Measurements from ENCODE around the gene PPM1F. TPM values are rescaled to one million over a fixed set of nuclear protein-coding genes. Genes with fewer than 3 reads are reported as not detected.

The PPM1F gene
- total and polyA plus RNA-seq, 10 donors = 13.6 to 103 (median 76.4) TPM

GRCh38 chr22:21971858-21972275 is 19.2 kb upstream of the PPM1F start:
- Histone ChIP-seq H3K4me1 (peaks cover 0 to 9% (median 0%) of the 10 kb centered on the region in 6 donors), H3K27me3 (replicated peaks in 1 of 7) (no peaks in the 10 kb centered on the region), H3K36me3 (peaks cover 0 to 96% (median 86%) of the 10 kb centered on the region in 6 donors), H3K27ac (no peak overlapping the region), H3K4me3 (no peak overlapping the region), H3K9me3 (no peaks in the 10 kb centered on the region)
- intact Hi-C loops (cut with DNase I; ENCODE audit: low total_unique reads) = no loop called here
- TF ChIP-seq POLR2A (IDR thresholded peaks at IDR 0.05) = no peak
- TF ChIP-seq POLR2AphosphoS5 (IDR thresholded peaks at IDR 0.05) = no peak
- no peak for TF ChIP-seq CTCF (IDR thresholded peaks at IDR 0.05 in 8 of 11, conservative IDR thresholded peaks at IDR 0.05 in 3 of 11)
- DNase-seq = no peak
- 91 to 98% (median 95%) methylated on average over 7 of the region's 7 CpGs for WGBS, 5 donors

- 91 to 96% (median 95%) methylated on average over 18 of the region's 18 CpGs for WGBS, 5 donors
Measured at GRCh38 chr22:21970800-21971617, 18.4 kb upstream of the PPM1F start.

GRCh38 chr22:21970037-21970799 is 17.6 kb upstream of the PPM1F start:
- intact Hi-C loops (cut with DNase I; ENCODE audit: low total_unique reads) = no loop called here
- peaks cover 0 to 100% (median 97%) of the 10 kb centered on the region in 6 donors for H3K36me3 ChIP-seq
- WGBS, 5 donors = 83 to 97% (median 93%) methylated on average over 14 to 19 of the region's 19 CpGs

More at GRCh38 chr22:21970800-21971617, 18.4 kb upstream of the PPM1F start:
- peaks cover 0 to 9% (median 0%) of the 10 kb centered on the region in 6 donors for H3K4me1 ChIP-seq
- H3K36me3 ChIP-seq = peaks cover 0 to 100% (median 95%) of the 10 kb centered on the region in 6 donors
- intact Hi-C loops (cut with DNase I; ENCODE audit: low total_unique reads) = no loop called here
- H3K4me3 ChIP-seq = no peak overlapping the region
- TF ChIP-seq POLR2AphosphoS5 (IDR thresholded peaks at IDR 0.05) = peak in 1 of 3 donors; percentile 34
- TF ChIP-seq CTCF (IDR thresholded peaks at IDR 0.05 in 8 of 11, conservative IDR thresholded peaks at IDR 0.05 in 3 of 11) = no peak
- no peaks in the 10 kb centered on the region for H3K9me3 ChIP-seq
- no peaks in the 10 kb centered on the region for H3K27me3 ChIP-seq (replicated peaks in 1 of 7)
- no peak overlapping the region for H3K27ac ChIP-seq
- no peak for DNase-seq

More at GRCh38 chr22:21970037-21970799, 17.6 kb upstream of the PPM1F start:
- no peak for DNase-seq
- Histone ChIP-seq H3K27me3 (replicated peaks in 1 of 7) (no peaks in the 10 kb centered on the region), H3K4me3 (no peak overlapping the region), H3K4me1 (peaks cover 0 to 9% (median 0%) of the 10 kb centered on the region in 6 donors), H3K9me3 (no peaks in the 10 kb centered on the region), H3K27ac (no peak overlapping the region)
- TF ChIP-seq POLR2A (IDR thresholded peaks at IDR 0.05) (no peak), POLR2AphosphoS5 (IDR thresholded peaks at IDR 0.05) (peak in 1 of 3 donors; percentile 28), CTCF (IDR thresholded peaks at IDR 0.05 in 8 of 11, conservative IDR thresholded peaks at IDR 0.05 in 3 of 11) (no peak)
